CD4-positive, alpha-beta T cell (primary cell): Measurements from ENCODE around the gene MROH8. TPM values are rescaled to one million over a fixed set of nuclear protein-coding genes. Genes with fewer than 3 reads are reported as not detected.
A peak's percentile ranks its signal among the peaks of the same experiment; 100 is the strongest.

Experiments used
- ATAC-seq: fragments of 200-7000 bp; cut with Tn5 transposase; one replicate; pipeline ENCODE4 v1.10.0; 2022; ENCODE audit warnings: mild to moderate bottlenecking; ENCODE audit not compliant: poor library complexity
- CTCF ChIA-PET: fragments of 350-600 bp; sonication (Branson Sonifier 250); formaldehyde crosslinking; loops from one replicate; lab custom pipeline; 2021; ENCODE audit warnings: antibody characterized with exemption, inconsistent platforms; lab: Charles Lee
- POLR2A ChIA-PET: fragments of 350-600 bp; sonication (Branson Sonifier 250); formaldehyde crosslinking; loops from one replicate; lab custom pipeline; 2021; ENCODE audit warnings: antibody characterized with exemption, inconsistent platforms; lab: Charles Lee
- DNase-seq, 14 experiments: peaks; one replicate each; pipeline ENCODE4 v3.0.0-alpha.2; 2013 to 2020; ENCODE audit warnings: mixed read lengths in 2 of 14
- H3K27ac ChIP-seq, 2 donors: one replicate each; pipeline versions ENCODE4 v1.5.1 to v1.7.0; 2013; ENCODE audit warnings: low read length in 2 of 2, low read depth in 1 of 2, mild to moderate bottlenecking in 1 of 2
- H3K27me3 ChIP-seq, 2 experiments: 1 replicate in 1 of 2; 2 replicates in 1 of 2; pipeline versions ENCODE4 v1.6.1 to v1.7.0; 2013; ENCODE audit warnings: low read length in 2 of 2, control low read depth in 1 of 2, mild to moderate bottlenecking in 1 of 2, moderate library complexity in 1 of 2; ENCODE audit not compliant: insufficient read depth in 2 of 2, control insufficient read depth in 1 of 2
- H3K36me3 ChIP-seq: one replicate; pipeline ENCODE4 v1.6.1; 2013; ENCODE audit warnings: low read length, control low read depth; ENCODE audit not compliant: insufficient read depth
- H3K4me1 ChIP-seq: one replicate; pipeline ENCODE4 v1.6.1; 2013; ENCODE audit warnings: low read length, control low read depth; ENCODE audit not compliant: insufficient read depth
- H3K4me3 ChIP-seq: one replicate; pipeline ENCODE4 v1.5.1; 2013; ENCODE audit warnings: mild to moderate bottlenecking, low read length, moderate library complexity
- H3K9me3 ChIP-seq, 2 experiments: 1 replicate in 1 of 2; 2 replicates in 1 of 2; pipeline versions ENCODE4 v1.6.1 to v1.7.0; 2013; ENCODE audit warnings: low read length in 2 of 2, mild to moderate bottlenecking in 2 of 2, control low read depth in 1 of 2, moderate library complexity in 1 of 2; ENCODE audit not compliant: control insufficient read depth in 1 of 2, insufficient read depth in 1 of 2
- H3K27ac Mint-ChIP-seq: one replicate; pipeline ENCODE4 v1.8.0; 2020; ENCODE audit warnings: mixed read lengths
- H3K27me3 Mint-ChIP-seq: one replicate; pipeline ENCODE4 v1.8.0; 2021; ENCODE audit warnings: mixed read lengths
- H3K36me3 Mint-ChIP-seq: one replicate; pipeline ENCODE4 v1.8.0; 2021; ENCODE audit warnings: low read depth, mixed read lengths
- H3K4me1 Mint-ChIP-seq: one replicate; pipeline ENCODE4 v1.8.0; 2021; ENCODE audit warnings: low read depth, mixed read lengths
- H3K4me3 Mint-ChIP-seq: one replicate; pipeline ENCODE4 v1.8.0; 2020; ENCODE audit warnings: mild to moderate bottlenecking, mixed read lengths
- H3K9me3 Mint-ChIP-seq: one replicate; pipeline ENCODE4 v1.8.0; 2020; ENCODE audit warnings: mixed read lengths
- CTCF ChIP-seq: fragments of 200-600 bp; IDR thresholded peaks from one replicate; pipeline ENCODE4 v1.8.0; 2022; ENCODE audit warnings: antibody characterized with exemption, mild to moderate bottlenecking
- intact Hi-C, 2 experiments: fragments of 100-400 bp; cut with DNase I in 1 of 2; cut with micrococcal nuclease in 1 of 2; formaldehyde crosslinking; loops; one replicate each; pipeline versions ENCODE4 v1.15.1 to v1.9.0; 2023 to 2025; cut with DNase I, micrococcal nuclease
- total RNA-seq, 174 experiments: library from RNA in 2 of 174; stranded (reverse) in 2 of 174; gene quantifications; one replicate each; pipeline ENCODE4 v1.2.3 and lab custom pipeline; 2021 to 2026

MROH8 gene
- total RNA-seq, 2 experiments from 2014 or later, result 1.1 to 1.2 TPM

- H3K27me3 Mint-ChIP-seq, result no peaks in the 10 kb centered on the region
- H3K9me3 Mint-ChIP-seq, result no peaks in the 10 kb centered on the region
- no peaks in the 10 kb centered on the region for H3K27me3 ChIP-seq
- peak overlapping the region; percentile 84 to 90 for H3K27ac ChIP-seq
- H3K4me3 ChIP-seq, result peak overlapping the region; percentile 80
- peaks cover 42% of the 10 kb centered on the region for H3K4me1 ChIP-seq
- CTCF ChIA-PET, result interaction anchor here (1.0 to 3.3 kb wide), 3 partner anchors 9 to 16 kb away, joined by 4 to 27 read pairs (median 16); no protein-coding TSS in a partner anchor
- TF ChIP-seq CTCF, result no peak
- peaks cover 43% of the 10 kb centered on the region for H3K36me3 Mint-ChIP-seq
- H3K4me3 Mint-ChIP-seq, result peak overlapping the region; percentile 99
- POLR2A ChIA-PET, result interaction anchor here (0.6 to 3.0 kb wide), 10 partner anchors 10 to 348 kb away, joined by 3 to 33 read pairs (median 6); partner anchors contain the start of genes BLCAP and RBL1
- H3K9me3 ChIP-seq, result no peaks in the 10 kb centered on the region
- peak overlapping the region; percentile 88 for H3K27ac Mint-ChIP-seq
- peaks cover 54% of the 10 kb centered on the region for H3K4me1 Mint-ChIP-seq
- intact Hi-C loops, result loop anchor here (2.0 to 5.0 kb wide), 7 partner anchors 15 to 1292 kb away; partner anchors contain the start of genes CTNNBL1 (in 1 of the 2), RALGAPB (in 1 of the 2) and RBL1 (in 1 of the 2)
- H3K36me3 ChIP-seq, result peaks cover 19% of the 10 kb centered on the region
- ATAC-seq (no peak), DNase-seq (peak in 2 of 14 experiments; percentile 44 to 51)
Measured at GRCh38 chr20:37179683-37180524, 556 bp upstream of the MROH8 start.

GRCh38 chr20:37172836-37173235 lies 6.5 kb downstream of the MROH8 start:
- POLR2A ChIA-PET, result no interaction called here
- CTCF ChIA-PET, result no interaction called here

GRCh38 chr20:37166867-37167266 lies 12.5 kb downstream of the MROH8 start:
- ChIA-PET POLR2A (no interaction called here), CTCF (no interaction called here)
- Histone ChIP-seq H3K4me3 (no peak overlapping the region), H3K4me1 (no peaks in the 10 kb centered on the region), H3K27me3 (no peaks in the 10 kb centered on the region), H3K27ac (no peak overlapping the region), H3K9me3 (no peaks in the 10 kb centered on the region), H3K36me3 (no peaks in the 10 kb centered on the region)
- H3K4me1 Mint-ChIP-seq, result no peaks in the 10 kb centered on the region
- no peak for TF ChIP-seq CTCF
- H3K4me3 Mint-ChIP-seq, result no peak overlapping the region
- no peak for DNase-seq
- H3K27me3 Mint-ChIP-seq, result no peaks in the 10 kb centered on the region
- no peak for ATAC-seq
- no peaks in the 10 kb centered on the region for H3K36me3 Mint-ChIP-seq
- no peaks in the 10 kb centered on the region for H3K9me3 Mint-ChIP-seq
- no peak overlapping the region for H3K27ac Mint-ChIP-seq
- intact Hi-C loops, result no loop called here

More at GRCh38 chr20:37172836-37173235, 6.5 kb downstream of the MROH8 start:
- H3K4me1 Mint-ChIP-seq, result peaks cover under 1% of the 10 kb centered on the region
- no peaks in the 10 kb centered on the region for H3K9me3 Mint-ChIP-seq
- H3K27me3 ChIP-seq, result no peaks in the 10 kb centered on the region
- no peak for TF ChIP-seq CTCF
- no peak for DNase-seq
- no peak overlapping the region for H3K27ac ChIP-seq
- no peak overlapping the region for H3K4me3 ChIP-seq
- H3K36me3 ChIP-seq, result no peaks in the 10 kb centered on the region
- no peak overlapping the region for H3K4me3 Mint-ChIP-seq
- H3K4me1 ChIP-seq, result peaks cover 2% of the 10 kb centered on the region
- no peaks in the 10 kb centered on the region for H3K27me3 Mint-ChIP-seq
- ATAC-seq, result no peak
- no peaks in the 10 kb centered on the region for H3K36me3 Mint-ChIP-seq
- intact Hi-C loops, result no loop called here
- no peaks in the 10 kb centered on the region for H3K9me3 ChIP-seq
- no peak overlapping the region for H3K27ac Mint-ChIP-seq
